OCI-LY7 (cell line): ENCODE data around the gene RASSF9.

Experiments
- EZH2phosphoT487 ChIP-seq: fragments of 200-600 bp; sonication (generic); IDR thresholded peaks from 2 replicates; pipeline ENCODE4 v1.6.1; 2018; ENCODE audit warnings: low read depth, borderline replicate concordance, mild to moderate bottlenecking, mixed run types, antibody characterized with exemption, low read length, moderate library complexity, mixed read lengths
- TF ChIP-seq, protein P1 (sequence below): fragments of 200-600 bp; sonication (generic); conservative IDR thresholded peaks from 2 replicates; pipeline ENCODE4 v1.5.1; 2014; ENCODE audit warnings: mild to moderate bottlenecking, antibody characterized with exemption, low read length, moderate library complexity, mixed read lengths

GRCh38 chr12:85814071-85814470 is 22.1 kb downstream of the RASSF9 start:
- TF ChIP-seq, protein P1, sequence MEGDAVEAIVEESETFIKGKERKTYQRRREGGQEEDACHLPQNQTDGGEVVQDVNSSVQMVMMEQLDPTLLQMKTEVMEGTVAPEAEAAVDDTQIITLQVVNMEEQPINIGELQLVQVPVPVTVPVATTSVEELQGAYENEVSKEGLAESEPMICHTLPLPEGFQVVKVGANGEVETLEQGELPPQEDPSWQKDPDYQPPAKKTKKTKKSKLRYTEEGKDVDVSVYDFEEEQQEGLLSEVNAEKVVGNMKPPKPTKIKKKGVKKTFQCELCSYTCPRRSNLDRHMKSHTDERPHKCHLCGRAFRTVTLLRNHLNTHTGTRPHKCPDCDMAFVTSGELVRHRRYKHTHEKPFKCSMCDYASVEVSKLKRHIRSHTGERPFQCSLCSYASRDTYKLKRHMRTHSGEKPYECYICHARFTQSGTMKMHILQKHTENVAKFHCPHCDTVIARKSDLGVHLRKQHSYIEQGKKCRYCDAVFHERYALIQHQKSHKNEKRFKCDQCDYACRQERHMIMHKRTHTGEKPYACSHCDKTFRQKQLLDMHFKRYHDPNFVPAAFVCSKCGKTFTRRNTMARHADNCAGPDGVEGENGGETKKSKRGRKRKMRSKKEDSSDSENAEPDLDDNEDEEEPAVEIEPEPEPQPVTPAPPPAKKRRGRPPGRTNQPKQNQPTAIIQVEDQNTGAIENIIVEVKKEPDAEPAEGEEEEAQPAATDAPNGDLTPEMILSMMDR, result no peak
- TF ChIP-seq EZH2phosphoT487, result no peak
